HG03342 (cell line): ENCODE measurements around the gene TMUB1.

Experiments used
- ATAC-seq: cut with Tn5 transposase; IDR thresholded peaks from one replicate; pipeline ENCODE4 v1.9.1; 2021; ENCODE audit warnings: mild to moderate bottlenecking, moderate library complexity; ENCODE audit not compliant: unreplicated experiment

Gene TMUB1

GRCh38 chr7:151083071-151083823 is at the start of gene TMUB1:
TMUB1 (minus strand) TSS chr7:151083493; CDS start chr7:151082563, 930 bp downstream.
- peak; percentile 53 for ATAC-seq

- no peak for ATAC-seq
Measured at GRCh38 chr7:151132461-151133205, 49.3 kb upstream of the TMUB1 start.

GRCh38 chr7:151131592-151132293 is 48.5 kb upstream of the TMUB1 start:
- no peak for ATAC-seq

GRCh38 chr7:151131224-151131591 is 47.9 kb upstream of the TMUB1 start:
- ATAC-seq, result no peak

- no peak for ATAC-seq
Measured at GRCh38 chr7:151130741-151131157, 47.5 kb upstream of the TMUB1 start.

GRCh38 chr7:151129960-151130591 is 46.8 kb upstream of the TMUB1 start:
- ATAC-seq, result no peak

- ATAC-seq, result no peak
Measured at GRCh38 chr7:151129117-151129959, 46.0 kb upstream of the TMUB1 start.

- ATAC-seq, result no peak
Measured at GRCh38 chr7:151128716-151129115, 45.4 kb upstream of the TMUB1 start.

GRCh38 chr7:151128144-151128543 is 44.9 kb upstream of the TMUB1 start:
- no peak for ATAC-seq

GRCh38 chr7:151126491-151127137 is 43.3 kb upstream of the TMUB1 start:
- ATAC-seq, result no peak

- no peak for ATAC-seq
Measured at GRCh38 chr7:151125846-151126481, 42.7 kb upstream of the TMUB1 start.

GRCh38 chr7:151125470-151125845 is 42.2 kb upstream of the TMUB1 start:
- ATAC-seq, result no peak

GRCh38 chr7:151124899-151125399 is 41.7 kb upstream of the TMUB1 start:
- ATAC-seq, result no peak

GRCh38 chr7:151124481-151124880 is 41.2 kb upstream of the TMUB1 start:
- no peak for ATAC-seq

GRCh38 chr7:151123822-151124464 is 40.6 kb upstream of the TMUB1 start:
- peak; percentile 92 for ATAC-seq

GRCh38 chr7:151123158-151123821 is 40.0 kb upstream of the TMUB1 start:
- no peak for ATAC-seq

- ATAC-seq, result no peak
Measured at GRCh38 chr7:151122796-151123157, 39.5 kb upstream of the TMUB1 start.

GRCh38 chr7:151122276-151122675 is 39.0 kb upstream of the TMUB1 start:
- ATAC-seq, result no peak
